SU-DHL-6 (cell line): ENCODE data around the gene FUT6.

Experiments
- H2AFZ ChIP-seq: fragments of 200-600 bp; sonication (generic); 2 replicates; pipeline ENCODE4 v1.6.1; 2014; ENCODE audit warnings: low read depth, mild to moderate bottlenecking, moderate library complexity, mixed read lengths, antibody characterized with exemption, low read length; ENCODE audit not compliant: severe bottlenecking
- H3F3A ChIP-seq: fragments of 200-600 bp; shearing (Covaris generic); 2 replicates; pipeline ENCODE4 v1.6.0; 2016; ENCODE audit warnings: antibody characterized with exemption, mild to moderate bottlenecking; ENCODE audit not compliant: insufficient read depth
- H3K27ac ChIP-seq: fragments of 200-600 bp; sonication (generic); 2 replicates; pipeline ENCODE4 v1.5.1; 2016; ENCODE audit warnings: low read depth, mild to moderate bottlenecking, low read length, moderate library complexity, mixed read lengths
- H3K27me3 ChIP-seq: fragments of 200-600 bp; sonication (generic), shearing (Covaris generic); 2 replicates; pipeline ENCODE4 v1.6.0; 2014; ENCODE audit warnings: mild to moderate bottlenecking, low read length
- H3K36me3 ChIP-seq: fragments of 200-600 bp; sonication (generic); 2 replicates; pipeline ENCODE4 v1.6.1; 2014; ENCODE audit warnings: mild to moderate bottlenecking, low read length, mixed read lengths
- H3K4me2 ChIP-seq: fragments of 300-600, 200-600 bp; shearing (Covaris generic), sonication (generic); 2 replicates; pipeline ENCODE4 v1.6.0; 2014; ENCODE audit warnings: low read length, low read depth, mild to moderate bottlenecking; ENCODE audit not compliant: poor library complexity, severe bottlenecking
- H3K4me3 ChIP-seq: fragments of 200-600 bp; sonication (generic); 2 replicates; pipeline ENCODE4 v1.5.1; 2014; ENCODE audit warnings: antibody characterized with exemption, low read length, mild to moderate bottlenecking, mixed read lengths; ENCODE audit not compliant: insufficient read depth, poor library complexity, severe bottlenecking
- H3K79me2 ChIP-seq: fragments of 200-600 bp; sonication (generic); 2 replicates; pipeline ENCODE4 v1.6.1; 2014; ENCODE audit warnings: mild to moderate bottlenecking, low read length, moderate library complexity; ENCODE audit not compliant: insufficient read depth
- H3K9ac ChIP-seq: fragments of 200-600 bp; sonication (generic); 2 replicates; pipeline ENCODE4 v1.7.0; 2014; ENCODE audit warnings: mild to moderate bottlenecking, low read length
- H3K9me2 ChIP-seq: fragments of 200-600 bp; sonication (generic); replicated peaks from 2 replicates; pipeline ENCODE4 v1.6.1; 2014; ENCODE audit warnings: low read length; ENCODE audit not compliant: insufficient read depth
- H3K9me3 ChIP-seq: fragments of 200-600 bp; sonication (generic); 2 replicates; pipeline ENCODE4 v1.6.1; 2014; ENCODE audit warnings: low read length, mixed read lengths; ENCODE audit not compliant: insufficient read depth
- H4K20me1 ChIP-seq: fragments of 200-600 bp; sonication (generic); 2 replicates; pipeline ENCODE4 v1.6.1; 2014; ENCODE audit warnings: low read depth, mild to moderate bottlenecking, antibody characterized with exemption, low read length, moderate library complexity, mixed read lengths
- CTCF ChIP-seq: fragments of 200-600 bp; sonication (generic); IDR thresholded peaks from one replicate; pipeline ENCODE4 v1.5.1; 2017; ENCODE audit warnings: antibody characterized with exemption, mild to moderate bottlenecking, low read length, moderate library complexity; ENCODE audit not compliant: insufficient read depth, poor library complexity, severe bottlenecking
- EZH2phosphoT487 ChIP-seq: fragments of 200-600 bp; sonication (generic), shearing (Covaris generic); conservative IDR thresholded peaks from 2 replicates; pipeline ENCODE4 v1.6.1; 2018; ENCODE audit warnings: mild to moderate bottlenecking, antibody characterized with exemption, low read length, moderate library complexity, mixed read lengths

FUT6 gene

GRCh38 chr19:5828661-5829566 is 10.6 kb downstream of the FUT6 start:
- Histone ChIP-seq H2AFZ (no peak overlapping the region), H3K27ac (no peak overlapping the region)
- no peak for TF ChIP-seq CTCF
- TF ChIP-seq EZH2phosphoT487, result no peak

GRCh38 chr19:5827891-5828660 is 11.4 kb downstream of the FUT6 start:
- H3K27me3 ChIP-seq, result no peaks in the 10 kb centered on the region
- no peak overlapping the region for H3K27ac ChIP-seq
- no peaks in the 10 kb centered on the region for H3K9me3 ChIP-seq
- no peaks in the 10 kb centered on the region for H3F3A ChIP-seq
- H3K79me2 ChIP-seq, result no peaks in the 10 kb centered on the region
- TF ChIP-seq EZH2phosphoT487, result no peak
- H3K4me2 ChIP-seq, result no peak overlapping the region
- no peaks in the 10 kb centered on the region for H3K36me3 ChIP-seq
- no peaks in the 10 kb centered on the region for H4K20me1 ChIP-seq
- H3K4me3 ChIP-seq, result no peak overlapping the region
- no peak overlapping the region for H3K9ac ChIP-seq
- H3K9me2 ChIP-seq, result no peaks in the 10 kb centered on the region
- no peak overlapping the region for H2AFZ ChIP-seq

More at GRCh38 chr19:5828661-5829566, 10.6 kb downstream of the FUT6 start:
- H3K4me3 ChIP-seq, result no peak overlapping the region
- H3K9ac ChIP-seq, result no peak overlapping the region
- no peaks in the 10 kb centered on the region for H3K79me2 ChIP-seq
- H3K4me2 ChIP-seq, result no peak overlapping the region
- H3K9me3 ChIP-seq, result no peaks in the 10 kb centered on the region
- H3K36me3 ChIP-seq, result no peaks in the 10 kb centered on the region
- no peaks in the 10 kb centered on the region for H3K9me2 ChIP-seq
- no peaks in the 10 kb centered on the region for H3K27me3 ChIP-seq
- H3F3A ChIP-seq, result no peaks in the 10 kb centered on the region
- no peaks in the 10 kb centered on the region for H4K20me1 ChIP-seq

GRCh38 chr19:5827342-5827890 is 12.1 kb downstream of the FUT6 start:
- H3K36me3 ChIP-seq, result no peaks in the 10 kb centered on the region
- no peaks in the 10 kb centered on the region for H3K9me2 ChIP-seq
- no peak overlapping the region for H3K9ac ChIP-seq
- TF ChIP-seq EZH2phosphoT487, result no peak
- TF ChIP-seq CTCF, result no peak
- H3K79me2 ChIP-seq, result no peaks in the 10 kb centered on the region
- H3K4me2 ChIP-seq, result no peak overlapping the region
- H2AFZ ChIP-seq, result no peak overlapping the region
- H3K9me3 ChIP-seq, result no peaks in the 10 kb centered on the region
- H3F3A ChIP-seq, result no peaks in the 10 kb centered on the region
- H3K27ac ChIP-seq, result no peak overlapping the region
- H3K4me3 ChIP-seq, result no peak overlapping the region
- H4K20me1 ChIP-seq, result no peaks in the 10 kb centered on the region
- H3K27me3 ChIP-seq, result no peaks in the 10 kb centered on the region
